ENCODE data around the gene POLR2L.

- TF ChIP-seq POLR2A (IDR thresholded peaks at IDR 0.05) (no peak), CTCF (IDR thresholded peaks at IDR 0.05) (no peak)
Observed at GRCh38 chr11:889687-890475, 47.6 kb upstream of the POLR2L start.

Measured in testis (tissue), 2 donors.